Measurements from ENCODE around the gene FERMT3.

GRCh38 chr11:64235437-64236161, 29.1 kb downstream of the FERMT3 start:
- TF ChIP-seq CTCF (IDR thresholded peaks at IDR 0.05; ENCODE audit: extremely low read depth in 1 of 2, insufficient read depth in 1 of 2, low read depth in 1 of 2, low read length in 2 of 2) (no peak), POLR2A (IDR thresholded peaks at IDR 0.05; ENCODE audit: low read depth, low read length) (no peak), FOS (IDR thresholded peaks at IDR 0.05; ENCODE audit: borderline replicate concordance, insufficient read depth, low read length) (no peak), JUN (IDR thresholded peaks at IDR 0.05; ENCODE audit: borderline replicate concordance, insufficient read depth, insufficient read length, low read depth) (no peak), MAX (IDR thresholded peaks at IDR 0.05; ENCODE audit: insufficient read depth, insufficient read length) (no peak), EZH2 (IDR thresholded peaks at IDR 0.05; ENCODE audit: borderline replicate concordance, low read depth, low read length, severe bottlenecking) (no peak), POLR2AphosphoS5 (IDR thresholded peaks at IDR 0.05; ENCODE audit: insufficient read depth, low read depth, low read length) (no peak), GATA2 (IDR thresholded peaks at IDR 0.05; ENCODE audit: insufficient read depth, insufficient read length, low read depth, low read length) (no peak), MYC (IDR thresholded peaks at IDR 0.05; ENCODE audit: low read depth, low read length) (no peak)

All from endothelial cell of umbilical vein (primary cell).